Large intestine (tissue), 3 donors: Measurements from ENCODE around the gene UNC119. TPM values are rescaled to one million over a fixed set of nuclear protein-coding genes. Genes with fewer than 3 reads are reported as not detected.
A peak's percentile ranks its signal among the peaks of the same experiment; 100 is the strongest.
"Not testable (repeated sequence)": the region's sequence is repeated elsewhere in the genome, so short reads cannot be mapped to it uniquely, and the experiment has no call there.

Experiments used
- DNase-seq, 2 donors: peaks; one replicate each; pipeline versions ENCODE4 v3.0.0 to v3.0.0-alpha.2; 2013
- H3K27ac ChIP-seq: one replicate; pipeline ENCODE4 v1.5.1; 2013; ENCODE audit warnings: low read length
- H3K27me3 ChIP-seq: 2 replicates; pipeline ENCODE4 v1.6.1; 2013; ENCODE audit warnings: low read length; ENCODE audit not compliant: control insufficient read depth, insufficient read depth
- H3K36me3 ChIP-seq: 2 replicates; pipeline ENCODE4 v1.6.1; 2013; ENCODE audit warnings: low read length; ENCODE audit not compliant: control insufficient read depth, insufficient read depth
- H3K4me1 ChIP-seq: one replicate; pipeline ENCODE4 v1.6.1; 2013; ENCODE audit warnings: low read length; ENCODE audit not compliant: control insufficient read depth, insufficient read depth
- H3K4me3 ChIP-seq: one replicate; pipeline ENCODE4 v1.5.1; 2013; ENCODE audit warnings: low read length
- H3K9me3 ChIP-seq: one replicate; pipeline ENCODE4 v1.6.1; 2013; ENCODE audit warnings: mild to moderate bottlenecking, low read depth, low read length, moderate library complexity; ENCODE audit not compliant: control insufficient read depth
- WGBS: methylation state at CpG from one replicate; pipeline ENCODE4 v1.1.5; 2013; ENCODE audit warnings: low lambda C conversion rate; ENCODE audit not compliant: insufficient coverage; 5-methylcytosine and 5-hydroxymethylcytosine counted together
- polyA plus RNA-seq: library from polyadenylated mRNA; unstranded; fragments of 120-200 nt; gene quantifications from one replicate; pipeline ENCODE4 v1.2.1, GENCODE V29; 2013

UNC119 gene
- polyA plus RNA-seq, 1 donor: 48.9 TPM

GRCh38 chr17:28522281-28522680 lies 30.1 kb downstream of the UNC119 start:
- DNase-seq, H3K36me3 ChIP-seq, H3K9me3 ChIP-seq, H3K4me3 ChIP-seq, H3K27me3 ChIP-seq, H3K27ac ChIP-seq: not testable (repeated sequence)
- peaks cover 28% of the 10 kb centered on the region for H3K4me1 ChIP-seq
- WGBS: 100% methylated on average over 1 of the region's 4 CpGs

- WGBS: no CpG with 5 or more reads among the region's 21 CpGs
- DNase-seq: no peak
- Histone ChIP-seq H3K9me3 (peaks cover 4% of the 10 kb centered on the region), H3K4me1 (peaks cover 22% of the 10 kb centered on the region), H3K36me3 (no peaks in the 10 kb centered on the region), H3K27ac (no peak overlapping the region), H3K27me3 (no peaks in the 10 kb centered on the region), H3K4me3 (no peak overlapping the region)
These were observed 30.9 kb downstream of the UNC119 start for GRCh38 chr17:28521311-28522085.

- Histone ChIP-seq H3K4me3 (no peak overlapping the region), H3K4me1 (peaks cover 13% of the 10 kb centered on the region), H3K27ac (no peak overlapping the region), H3K9me3 (peaks cover 4% of the 10 kb centered on the region), H3K36me3 (no peaks in the 10 kb centered on the region), H3K27me3 (no peaks in the 10 kb centered on the region)
- DNase-seq: no peak
- no CpG with 5 or more reads among the region's 6 CpGs for WGBS
These were observed 31.7 kb downstream of the UNC119 start for GRCh38 chr17:28520687-28521086.

GRCh38 chr17:28519236-28519635 lies 33.2 kb downstream of the UNC119 start:
- WGBS: no CpG with 5 or more reads among the region's 5 CpGs
- peaks cover 4% of the 10 kb centered on the region for H3K4me1 ChIP-seq
- no peaks in the 10 kb centered on the region for H3K9me3 ChIP-seq
- no peaks in the 10 kb centered on the region for H3K36me3 ChIP-seq
- DNase-seq: no peak
- peaks cover under 1% of the 10 kb centered on the region for H3K27me3 ChIP-seq
- no peak overlapping the region for H3K27ac ChIP-seq
- no peak overlapping the region for H3K4me3 ChIP-seq

GRCh38 chr17:28518578-28518977 lies 33.8 kb downstream of the UNC119 start:
- Histone ChIP-seq H3K4me3 (no peak overlapping the region), H3K27me3 (peaks cover 7% of the 10 kb centered on the region), H3K36me3 (no peaks in the 10 kb centered on the region), H3K9me3 (no peaks in the 10 kb centered on the region), H3K4me1 (peaks cover 6% of the 10 kb centered on the region), H3K27ac (no peak overlapping the region)
- no peak for DNase-seq
- no CpG with 5 or more reads among the region's 7 CpGs for WGBS

GRCh38 chr17:28518132-28518531 lies 34.3 kb downstream of the UNC119 start:
- Histone ChIP-seq H3K4me1 (peaks cover 6% of the 10 kb centered on the region), H3K27ac (no peak overlapping the region), H3K36me3 (no peaks in the 10 kb centered on the region), H3K4me3 (no peak overlapping the region), H3K9me3 (no peaks in the 10 kb centered on the region), H3K27me3 (peaks cover 10% of the 10 kb centered on the region)
- DNase-seq: no peak
- no CpG with 5 or more reads among the region's 6 CpGs for WGBS

GRCh38 chr17:28515518-28515917 lies 36.9 kb downstream of the UNC119 start:
- H3K4me1 ChIP-seq: peaks cover 6% of the 10 kb centered on the region
- H3K27ac ChIP-seq: no peak overlapping the region
- DNase-seq: no peak
- no peaks in the 10 kb centered on the region for H3K36me3 ChIP-seq
- peaks cover 10% of the 10 kb centered on the region for H3K27me3 ChIP-seq
- H3K9me3 ChIP-seq: no peaks in the 10 kb centered on the region
- no CpG with 5 or more reads among the region's 1 CpG for WGBS
- H3K4me3 ChIP-seq: no peak overlapping the region

- no CpG with 5 or more reads among the region's 16 CpGs for WGBS
- peaks cover 13% of the 10 kb centered on the region for H3K27me3 ChIP-seq
- H3K27ac ChIP-seq: no peak overlapping the region
- peak in 1 of 2 donors; percentile 52 for DNase-seq
- H3K4me3 ChIP-seq: no peak overlapping the region
- H3K4me1 ChIP-seq: peaks cover 6% of the 10 kb centered on the region
- H3K9me3 ChIP-seq: no peaks in the 10 kb centered on the region
- no peaks in the 10 kb centered on the region for H3K36me3 ChIP-seq
These were observed 37.8 kb downstream of the UNC119 start for GRCh38 chr17:28514561-28515002.

GRCh38 chr17:28513476-28513875 lies 38.9 kb downstream of the UNC119 start:
- H3K4me1 ChIP-seq: peaks cover 6% of the 10 kb centered on the region
- no peaks in the 10 kb centered on the region for H3K36me3 ChIP-seq
- H3K27me3 ChIP-seq: peaks cover 20% of the 10 kb centered on the region
- H3K27ac ChIP-seq: no peak overlapping the region
- no peaks in the 10 kb centered on the region for H3K9me3 ChIP-seq
- no peak overlapping the region for H3K4me3 ChIP-seq
- WGBS: no CpG with 5 or more reads among the region's 7 CpGs
- no peak for DNase-seq

- H3K36me3 ChIP-seq: no peaks in the 10 kb centered on the region
- no peak for DNase-seq
- peaks cover 32% of the 10 kb centered on the region for H3K27me3 ChIP-seq
- no peak overlapping the region for H3K4me3 ChIP-seq
- peaks cover 6% of the 10 kb centered on the region for H3K4me1 ChIP-seq
- no CpG with 5 or more reads among the region's 3 CpGs for WGBS
- H3K27ac ChIP-seq: no peak overlapping the region
- no peaks in the 10 kb centered on the region for H3K9me3 ChIP-seq
These were observed 40.5 kb downstream of the UNC119 start for GRCh38 chr17:28511858-28512461.
